Stomach (tissue), 4 donors: Measurements from ENCODE around the gene TADA3.

Experiments
- POLR2A ChIP-seq, 4 donors: fragments of 450-650 bp; IDR thresholded peaks; one replicate each; pipeline ENCODE4 v1.6.1; 2016; ENCODE audit warnings: antibody characterized with exemption in 4 of 4, control low read depth in 2 of 4, mild to moderate bottlenecking in 1 of 4, moderate library complexity in 1 of 4
- TF ChIP-seq, protein P1 (sequence below), 7 experiments: fragments of 450-650 bp in 4 of 7; fragments of 200-600 bp in 3 of 7; sonication (generic) in 3 of 7; IDR thresholded peaks; one replicate each; pipeline ENCODE4 v1.5.1; 2016 to 2019; ENCODE audit warnings: antibody characterized with exemption in 7 of 7, control low read depth in 2 of 7, mild to moderate bottlenecking in 1 of 7

- TF ChIP-seq, protein P1, sequence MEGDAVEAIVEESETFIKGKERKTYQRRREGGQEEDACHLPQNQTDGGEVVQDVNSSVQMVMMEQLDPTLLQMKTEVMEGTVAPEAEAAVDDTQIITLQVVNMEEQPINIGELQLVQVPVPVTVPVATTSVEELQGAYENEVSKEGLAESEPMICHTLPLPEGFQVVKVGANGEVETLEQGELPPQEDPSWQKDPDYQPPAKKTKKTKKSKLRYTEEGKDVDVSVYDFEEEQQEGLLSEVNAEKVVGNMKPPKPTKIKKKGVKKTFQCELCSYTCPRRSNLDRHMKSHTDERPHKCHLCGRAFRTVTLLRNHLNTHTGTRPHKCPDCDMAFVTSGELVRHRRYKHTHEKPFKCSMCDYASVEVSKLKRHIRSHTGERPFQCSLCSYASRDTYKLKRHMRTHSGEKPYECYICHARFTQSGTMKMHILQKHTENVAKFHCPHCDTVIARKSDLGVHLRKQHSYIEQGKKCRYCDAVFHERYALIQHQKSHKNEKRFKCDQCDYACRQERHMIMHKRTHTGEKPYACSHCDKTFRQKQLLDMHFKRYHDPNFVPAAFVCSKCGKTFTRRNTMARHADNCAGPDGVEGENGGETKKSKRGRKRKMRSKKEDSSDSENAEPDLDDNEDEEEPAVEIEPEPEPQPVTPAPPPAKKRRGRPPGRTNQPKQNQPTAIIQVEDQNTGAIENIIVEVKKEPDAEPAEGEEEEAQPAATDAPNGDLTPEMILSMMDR (IDR thresholded peaks at IDR 0.05), result no peak
- TF ChIP-seq POLR2A (IDR thresholded peaks at IDR 0.05), result no peak
These were observed 18.6 kb upstream of the TADA3 start for GRCh38 chr3:9810846-9811245.
